ENCODE measurements around the gene BICD1. TPM values are rescaled to one million over a fixed set of nuclear protein-coding genes. Genes with fewer than 3 reads are reported as not detected.

BICD1 gene
- polyA plus RNA-seq, 2 donors: 1.7 to 2.0 TPM

- H3K9me3 ChIP-seq (ENCODE audit: control insufficient read depth in 2 of 2, insufficient read depth in 1 of 2, low read depth in 1 of 2, low read length in 1 of 2): no peaks in the 10 kb centered on the region
- no peaks in the 10 kb centered on the region for H3K4me1 ChIP-seq (ENCODE audit: control insufficient read depth in 2 of 2, insufficient read depth in 2 of 2, low read length in 1 of 2)
- H3K27me3 ChIP-seq (ENCODE audit: control insufficient read depth in 1 of 2, insufficient read depth in 2 of 2, low read length in 2 of 2): no peaks in the 10 kb centered on the region
- 52 to 57% methylated on average over 8 of the region's 8 CpGs for WGBS, 2 donors
- no peak overlapping the region for H3K4me3 ChIP-seq (ENCODE audit: low read depth in 1 of 2, low read length in 2 of 2)
- no peak overlapping the region for H3K27ac ChIP-seq (ENCODE audit: low read depth in 2 of 2, low read length in 1 of 2)
- no peaks in the 10 kb centered on the region for H3K36me3 ChIP-seq (ENCODE audit: control insufficient read depth in 2 of 2, insufficient read depth in 2 of 2, low read length in 1 of 2)
These were observed 27.6 kb downstream of the BICD1 start for GRCh38 chr12:32134101-32134888.

GRCh38 chr12:32135967-32136366, 29.3 kb downstream of the BICD1 start:
- Histone ChIP-seq H3K9me3 (ENCODE audit: control insufficient read depth in 2 of 2, insufficient read depth in 1 of 2, low read depth in 1 of 2, low read length in 1 of 2) (no peaks in the 10 kb centered on the region), H3K4me3 (ENCODE audit: low read depth in 1 of 2, low read length in 2 of 2) (no peak overlapping the region), H3K4me1 (ENCODE audit: control insufficient read depth in 2 of 2, insufficient read depth in 2 of 2, low read length in 1 of 2) (no peaks in the 10 kb centered on the region), H3K36me3 (ENCODE audit: control insufficient read depth in 2 of 2, insufficient read depth in 2 of 2, low read length in 1 of 2) (no peaks in the 10 kb centered on the region), H3K27ac (ENCODE audit: low read depth in 2 of 2, low read length in 1 of 2) (no peak overlapping the region), H3K27me3 (ENCODE audit: control insufficient read depth in 1 of 2, insufficient read depth in 2 of 2, low read length in 2 of 2) (no peaks in the 10 kb centered on the region)
- WGBS, 2 donors: 82 to 85% methylated on average over 2 of the region's 2 CpGs

- Histone ChIP-seq H3K36me3 (ENCODE audit: control insufficient read depth in 2 of 2, insufficient read depth in 2 of 2, low read length in 1 of 2) (no peaks in the 10 kb centered on the region), H3K9me3 (ENCODE audit: control insufficient read depth in 2 of 2, insufficient read depth in 1 of 2, low read depth in 1 of 2, low read length in 1 of 2) (no peaks in the 10 kb centered on the region), H3K4me3 (ENCODE audit: low read depth in 1 of 2, low read length in 2 of 2) (no peak overlapping the region), H3K4me1 (ENCODE audit: control insufficient read depth in 2 of 2, insufficient read depth in 2 of 2, low read length in 1 of 2) (no peaks in the 10 kb centered on the region), H3K27ac (ENCODE audit: low read depth in 2 of 2, low read length in 1 of 2) (no peak overlapping the region), H3K27me3 (ENCODE audit: control insufficient read depth in 1 of 2, insufficient read depth in 2 of 2, low read length in 2 of 2) (no peaks in the 10 kb centered on the region)
- 79 to 90% methylated on average over 4 of the region's 4 CpGs for WGBS, 2 donors
These were observed 29.8 kb downstream of the BICD1 start for GRCh38 chr12:32136404-32136803.

GRCh38 chr12:32139064-32139421, 32.4 kb downstream of the BICD1 start:
- 29 to 34% methylated on average over 2 of the region's 2 CpGs for WGBS, 2 donors
- Histone ChIP-seq H3K4me3 (ENCODE audit: low read depth in 1 of 2, low read length in 2 of 2) (no peak overlapping the region), H3K9me3 (ENCODE audit: control insufficient read depth in 2 of 2, insufficient read depth in 1 of 2, low read depth in 1 of 2, low read length in 1 of 2) (no peaks in the 10 kb centered on the region), H3K36me3 (ENCODE audit: control insufficient read depth in 2 of 2, insufficient read depth in 2 of 2, low read length in 1 of 2) (no peaks in the 10 kb centered on the region), H3K27ac (ENCODE audit: low read depth in 2 of 2, low read length in 1 of 2) (no peak overlapping the region), H3K27me3 (ENCODE audit: control insufficient read depth in 1 of 2, insufficient read depth in 2 of 2, low read length in 2 of 2) (no peaks in the 10 kb centered on the region), H3K4me1 (ENCODE audit: control insufficient read depth in 2 of 2, insufficient read depth in 2 of 2, low read length in 1 of 2) (no peaks in the 10 kb centered on the region)

GRCh38 chr12:32140877-32141276, 34.2 kb downstream of the BICD1 start:
- WGBS, 2 donors: 92 to 93% methylated on average over 12 of the region's 12 CpGs
- Histone ChIP-seq H3K9me3 (ENCODE audit: control insufficient read depth in 2 of 2, insufficient read depth in 1 of 2, low read depth in 1 of 2, low read length in 1 of 2) (no peaks in the 10 kb centered on the region), H3K27ac (ENCODE audit: low read depth in 2 of 2, low read length in 1 of 2) (no peak overlapping the region), H3K4me3 (ENCODE audit: low read depth in 1 of 2, low read length in 2 of 2) (no peak overlapping the region), H3K27me3 (ENCODE audit: control insufficient read depth in 1 of 2, insufficient read depth in 2 of 2, low read length in 2 of 2) (no peaks in the 10 kb centered on the region), H3K36me3 (ENCODE audit: control insufficient read depth in 2 of 2, insufficient read depth in 2 of 2, low read length in 1 of 2) (no peaks in the 10 kb centered on the region), H3K4me1 (ENCODE audit: control insufficient read depth in 2 of 2, insufficient read depth in 2 of 2, low read length in 1 of 2) (no peaks in the 10 kb centered on the region)

GRCh38 chr12:32145096-32145495, 38.4 kb downstream of the BICD1 start:
- H3K27ac ChIP-seq (ENCODE audit: low read depth in 2 of 2, low read length in 1 of 2): no peak overlapping the region
- H3K4me1 ChIP-seq (ENCODE audit: control insufficient read depth in 2 of 2, insufficient read depth in 2 of 2, low read length in 1 of 2): no peaks in the 10 kb centered on the region
- H3K27me3 ChIP-seq (ENCODE audit: control insufficient read depth in 1 of 2, insufficient read depth in 2 of 2, low read length in 2 of 2): no peaks in the 10 kb centered on the region
- no peaks in the 10 kb centered on the region for H3K36me3 ChIP-seq (ENCODE audit: control insufficient read depth in 2 of 2, insufficient read depth in 2 of 2, low read length in 1 of 2)
- H3K4me3 ChIP-seq (ENCODE audit: low read depth in 1 of 2, low read length in 2 of 2): no peak overlapping the region
- WGBS, 2 donors: 41 to 74% methylated on average over 1 of the region's 1 CpG
- H3K9me3 ChIP-seq (ENCODE audit: control insufficient read depth in 2 of 2, insufficient read depth in 1 of 2, low read depth in 1 of 2, low read length in 1 of 2): no peaks in the 10 kb centered on the region

- Histone ChIP-seq H3K4me3 (ENCODE audit: low read depth in 1 of 2, low read length in 2 of 2) (no peak overlapping the region), H3K9me3 (ENCODE audit: control insufficient read depth in 2 of 2, insufficient read depth in 1 of 2, low read depth in 1 of 2, low read length in 1 of 2) (no peaks in the 10 kb centered on the region), H3K36me3 (ENCODE audit: control insufficient read depth in 2 of 2, insufficient read depth in 2 of 2, low read length in 1 of 2) (no peaks in the 10 kb centered on the region), H3K27ac (ENCODE audit: low read depth in 2 of 2, low read length in 1 of 2) (no peak overlapping the region), H3K27me3 (ENCODE audit: control insufficient read depth in 1 of 2, insufficient read depth in 2 of 2, low read length in 2 of 2) (no peaks in the 10 kb centered on the region), H3K4me1 (ENCODE audit: control insufficient read depth in 2 of 2, insufficient read depth in 2 of 2, low read length in 1 of 2) (no peaks in the 10 kb centered on the region)
- WGBS, 2 donors: 76 to 93% methylated on average over 4 to 5 of the region's 5 CpGs
These were observed 39.6 kb downstream of the BICD1 start for GRCh38 chr12:32146074-32146873.

GRCh38 chr12:32148372-32148771, 41.7 kb downstream of the BICD1 start:
- Histone ChIP-seq H3K9me3 (ENCODE audit: control insufficient read depth in 2 of 2, insufficient read depth in 1 of 2, low read depth in 1 of 2, low read length in 1 of 2) (no peaks in the 10 kb centered on the region), H3K27me3 (ENCODE audit: control insufficient read depth in 1 of 2, insufficient read depth in 2 of 2, low read length in 2 of 2) (no peaks in the 10 kb centered on the region), H3K4me1 (ENCODE audit: control insufficient read depth in 2 of 2, insufficient read depth in 2 of 2, low read length in 1 of 2) (no peaks in the 10 kb centered on the region), H3K4me3 (ENCODE audit: low read depth in 1 of 2, low read length in 2 of 2) (no peak overlapping the region), H3K36me3 (ENCODE audit: control insufficient read depth in 2 of 2, insufficient read depth in 2 of 2, low read length in 1 of 2) (no peaks in the 10 kb centered on the region), H3K27ac (ENCODE audit: low read depth in 2 of 2, low read length in 1 of 2) (no peak overlapping the region)
- 90 to 93% methylated on average over 4 of the region's 4 CpGs for WGBS, 2 donors

GRCh38 chr12:32149489-32149888, 42.8 kb downstream of the BICD1 start:
- Histone ChIP-seq H3K27me3 (ENCODE audit: control insufficient read depth in 1 of 2, insufficient read depth in 2 of 2, low read length in 2 of 2) (no peaks in the 10 kb centered on the region), H3K4me3 (ENCODE audit: low read depth in 1 of 2, low read length in 2 of 2) (no peak overlapping the region), H3K9me3 (ENCODE audit: control insufficient read depth in 2 of 2, insufficient read depth in 1 of 2, low read depth in 1 of 2, low read length in 1 of 2) (no peaks in the 10 kb centered on the region), H3K27ac (ENCODE audit: low read depth in 2 of 2, low read length in 1 of 2) (no peak overlapping the region), H3K36me3 (ENCODE audit: control insufficient read depth in 2 of 2, insufficient read depth in 2 of 2, low read length in 1 of 2) (no peaks in the 10 kb centered on the region), H3K4me1 (ENCODE audit: control insufficient read depth in 2 of 2, insufficient read depth in 2 of 2, low read length in 1 of 2) (no peaks in the 10 kb centered on the region)

GRCh38 chr12:32151086-32151485, 44.4 kb downstream of the BICD1 start:
- Histone ChIP-seq H3K9me3 (ENCODE audit: control insufficient read depth in 2 of 2, insufficient read depth in 1 of 2, low read depth in 1 of 2, low read length in 1 of 2) (no peaks in the 10 kb centered on the region), H3K27me3 (ENCODE audit: control insufficient read depth in 1 of 2, insufficient read depth in 2 of 2, low read length in 2 of 2) (no peaks in the 10 kb centered on the region), H3K4me1 (ENCODE audit: control insufficient read depth in 2 of 2, insufficient read depth in 2 of 2, low read length in 1 of 2) (peaks cover 0 to under 1% of the 10 kb centered on the region in 2 donors), H3K36me3 (ENCODE audit: control insufficient read depth in 2 of 2, insufficient read depth in 2 of 2, low read length in 1 of 2) (no peaks in the 10 kb centered on the region), H3K4me3 (ENCODE audit: low read depth in 1 of 2, low read length in 2 of 2) (no peak overlapping the region), H3K27ac (ENCODE audit: low read depth in 2 of 2, low read length in 1 of 2) (no peak overlapping the region)
- 83 to 90% methylated on average over 1 of the region's 1 CpG for WGBS, 2 donors
